Left cardiac atrium (tissue), 4 donors: ENCODE results near the gene AOPEP. TPM values are rescaled to one million over a fixed set of nuclear protein-coding genes. Genes with fewer than 3 reads are reported as not detected.

Experiments
- ATAC-seq, 2 donors: fragments of 200-7000 bp; cut with Tn5 transposase; one replicate each; pipeline ENCODE4 v1.9.1; 2020; ENCODE audit warnings: mild to moderate bottlenecking in 2 of 2, moderate library complexity in 2 of 2
- DNase-seq: peaks from one replicate; pipeline ENCODE4 v3.0.0-alpha.2; 2020
- intact Hi-C, 2 donors: fragments of 100-400 bp; cut with DNase I; formaldehyde crosslinking; loops; one replicate each; pipeline versions ENCODE4 v1.14.1 to v1.15.1; 2022 to 2023
- total RNA-seq, 2 donors: library from RNA; stranded (reverse); fragmentation: NEBNext Ultra II Directional; extraction: Animal tissue kit (Norgen Biotek cat#: 25700); gene quantifications; one replicate each; pipeline ENCODE4 v1.2.1, GENCODE V29; 2021
- donor health status: DM: no; HTN: yes; CAD: no.
- donor health status: DM: no; HTN: yes; CAD: no; lungs with severe emphysema.
- donor health status: DM: yes; HTN: yes; CAD: no.
- donor health status: Dilated cardiomyopathy.

AOPEP gene
- total RNA-seq, 2 donors from 2014 or later = 128 to 132 TPM

GRCh38 chr9:94851892-94852291 is 125.4 kb downstream of the AOPEP start:
- ATAC-seq = no peak
- DNase-seq = no peak
- intact Hi-C loops = loop anchor here in 1 of 2 donors (10.0 kb wide), 1 partner anchor 57 kb away; no protein-coding TSS in a partner anchor

DNA sequence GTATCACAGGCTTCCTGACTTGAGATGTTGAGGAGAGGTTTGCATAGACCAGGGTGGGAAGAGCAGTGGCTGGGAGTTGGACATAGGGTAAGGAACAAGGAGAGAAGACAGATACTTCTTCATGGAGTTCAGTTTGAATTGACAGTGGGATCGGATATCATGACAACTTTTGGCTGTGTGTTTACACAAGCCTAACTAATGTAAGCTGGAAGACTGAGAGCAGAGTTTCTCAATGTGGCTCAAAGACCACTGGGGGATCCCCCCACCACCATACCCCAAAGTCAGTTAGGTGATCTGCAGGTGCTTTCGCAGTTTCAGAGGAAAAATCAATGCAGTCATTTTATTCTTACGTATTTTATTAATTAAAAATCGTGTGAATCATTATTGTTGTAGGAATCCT is 125.9 kb downstream of the AOPEP start:
- DNase-seq (no peak), ATAC-seq (no peak)
- intact Hi-C loops = loop anchor here in 1 of 2 donors (10.0 kb wide), 1 partner anchor 58 kb away; no protein-coding TSS in a partner anchor

DNA sequence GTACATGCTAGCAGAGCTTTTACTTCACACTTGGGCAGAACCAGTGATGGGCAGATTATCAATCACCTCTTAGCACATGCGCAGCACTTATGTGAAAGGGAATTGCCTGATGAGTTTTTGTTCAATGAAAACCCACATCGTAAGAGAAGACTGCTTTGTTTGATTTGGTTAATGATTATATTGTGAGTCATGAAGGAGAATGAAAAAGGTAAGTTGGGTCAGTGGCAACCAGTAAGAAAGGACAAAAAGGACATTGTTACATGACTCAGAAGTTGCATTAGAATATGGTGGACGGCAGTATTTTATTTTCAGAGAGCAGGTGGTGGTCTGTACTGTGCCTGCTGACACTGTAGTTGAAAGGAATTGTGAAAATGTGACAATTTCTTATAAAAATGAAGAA is 127.4 kb downstream of the AOPEP start:
- DNase-seq = no peak
- intact Hi-C loops = loop anchor here in 1 of 2 donors (10.0 kb wide), 1 partner anchor 59 kb away; no protein-coding TSS in a partner anchor
- ATAC-seq = no peak

DNA sequence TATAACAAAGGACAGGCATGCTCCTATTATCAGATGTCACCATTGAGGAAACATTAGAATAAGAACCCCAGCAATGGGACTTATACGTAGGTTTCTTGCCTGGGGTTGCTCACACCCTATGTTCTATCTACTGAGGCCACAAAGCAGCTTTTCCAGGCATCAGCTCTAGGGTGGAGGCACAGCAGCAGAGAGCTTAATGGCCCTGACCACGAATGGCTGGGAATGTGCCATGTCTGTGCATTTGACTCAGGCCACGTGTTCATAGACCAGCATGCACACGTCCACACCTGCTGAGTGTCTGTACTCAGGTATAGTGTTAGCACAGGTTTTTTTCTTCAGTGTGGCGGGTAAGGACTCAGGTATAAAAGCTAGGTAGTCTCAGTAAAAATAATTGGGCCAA is 129.4 kb downstream of the AOPEP start:
- intact Hi-C loops = loop anchor here in 1 of 2 donors (10.0 kb wide), 1 partner anchor 61 kb away; no protein-coding TSS in a partner anchor
- ATAC-seq (no peak), DNase-seq (no peak)

DNA sequence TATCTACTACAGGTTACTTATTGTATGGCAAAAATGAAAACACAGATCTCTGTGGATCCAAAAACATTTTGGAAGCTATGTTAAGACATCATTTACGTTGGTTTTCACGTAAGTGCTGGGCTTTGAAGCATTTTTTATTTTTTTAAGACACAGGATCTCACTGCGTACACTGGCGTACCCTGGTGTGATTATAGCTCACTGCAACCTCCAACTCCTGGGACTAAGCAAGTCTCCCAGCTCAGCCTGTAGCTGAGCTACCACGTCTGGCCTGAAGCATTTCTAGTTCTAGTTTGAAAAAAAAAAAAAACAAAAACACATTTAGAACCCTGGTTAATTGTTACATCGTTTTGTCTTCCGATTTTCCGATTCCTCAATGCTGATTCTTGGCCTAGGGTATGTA is 131.3 kb downstream of the AOPEP start:
- ATAC-seq = no peak
- no peak for DNase-seq
- intact Hi-C loops = loop anchor here in 1 of 2 donors (10.0 kb wide), 1 partner anchor 63 kb away; no protein-coding TSS in a partner anchor

DNA sequence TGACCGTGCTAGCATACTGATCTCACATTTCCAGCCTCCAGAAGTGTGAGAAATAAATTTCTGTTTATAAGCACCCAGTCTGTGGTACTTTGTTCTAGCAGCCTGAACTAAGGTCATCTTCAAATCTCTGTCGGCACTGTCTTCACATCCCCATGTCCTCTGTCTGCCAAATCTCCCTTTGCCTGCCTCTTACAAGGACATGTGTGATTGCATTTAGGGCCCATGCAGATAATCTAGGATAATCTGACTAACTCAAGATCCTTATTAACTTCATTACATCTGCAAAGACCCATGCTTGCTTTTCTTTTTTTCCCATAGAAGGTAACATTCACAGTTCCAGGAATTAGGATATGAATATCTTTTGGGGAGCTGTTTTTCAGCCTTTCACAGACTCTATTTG is 132.7 kb downstream of the AOPEP start:
- intact Hi-C loops = loop anchor here in 1 of 2 donors (10.0 kb wide), 1 partner anchor 64 kb away; no protein-coding TSS in a partner anchor
- DNase-seq (no peak), ATAC-seq (no peak)

- DNase-seq (no peak), ATAC-seq (no peak)
- intact Hi-C loops = loop anchor here (5.0 to 10.0 kb wide), 2 partner anchors 38 to 65 kb away; no protein-coding TSS in a partner anchor
These were observed 133.4 kb downstream of the AOPEP start for GRCh38 chr9:94859891-94860290.

DNA sequence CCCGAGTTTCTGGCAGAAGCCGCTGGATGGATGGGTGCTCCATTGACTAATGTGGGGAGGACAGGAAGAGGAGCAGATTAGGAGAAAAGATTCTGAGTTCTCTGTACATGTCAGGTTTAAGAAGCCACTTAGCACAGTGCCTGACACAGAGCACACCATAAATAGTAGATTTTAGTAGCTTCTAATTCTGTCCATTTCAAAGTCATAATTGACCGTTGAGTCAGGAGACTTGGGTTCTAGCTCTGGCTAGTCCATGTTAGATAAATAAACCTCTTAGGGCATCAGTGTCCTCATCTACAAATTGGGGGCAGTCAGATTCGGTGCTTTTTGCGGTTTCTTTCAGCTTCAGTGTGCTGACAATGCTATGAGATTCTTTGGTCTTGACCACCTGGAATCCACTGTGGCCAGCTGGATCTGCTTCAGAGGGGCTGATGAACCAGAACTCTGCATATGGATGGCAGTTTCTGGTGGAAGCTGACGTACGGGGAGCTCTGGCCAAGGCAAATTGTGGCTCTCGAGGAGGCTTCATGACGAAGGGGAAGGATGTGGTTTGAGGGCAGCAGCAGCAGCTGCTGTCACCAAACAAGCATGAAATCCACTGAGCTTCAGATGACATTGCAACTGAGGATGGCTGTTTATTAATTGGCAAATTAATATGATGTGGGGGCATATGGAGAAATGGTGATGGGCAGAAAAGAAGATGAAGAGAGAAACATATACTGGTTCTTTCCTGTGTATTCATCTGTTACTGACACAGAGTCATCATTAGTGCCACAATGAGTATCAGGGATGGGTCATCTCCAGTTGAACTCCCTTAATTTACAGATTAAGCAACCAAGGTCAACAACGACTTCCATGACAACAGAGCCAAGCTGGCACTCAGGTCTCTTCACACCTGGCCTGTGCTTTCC is 134.4 kb downstream of the AOPEP start:
- DNase-seq = no peak
- ATAC-seq = peak in 1 of 2 donors; percentile 53
- intact Hi-C loops = loop anchor here in 1 of 2 donors (5.0 kb wide), 1 partner anchor 39 kb away; no protein-coding TSS in a partner anchor

DNA sequence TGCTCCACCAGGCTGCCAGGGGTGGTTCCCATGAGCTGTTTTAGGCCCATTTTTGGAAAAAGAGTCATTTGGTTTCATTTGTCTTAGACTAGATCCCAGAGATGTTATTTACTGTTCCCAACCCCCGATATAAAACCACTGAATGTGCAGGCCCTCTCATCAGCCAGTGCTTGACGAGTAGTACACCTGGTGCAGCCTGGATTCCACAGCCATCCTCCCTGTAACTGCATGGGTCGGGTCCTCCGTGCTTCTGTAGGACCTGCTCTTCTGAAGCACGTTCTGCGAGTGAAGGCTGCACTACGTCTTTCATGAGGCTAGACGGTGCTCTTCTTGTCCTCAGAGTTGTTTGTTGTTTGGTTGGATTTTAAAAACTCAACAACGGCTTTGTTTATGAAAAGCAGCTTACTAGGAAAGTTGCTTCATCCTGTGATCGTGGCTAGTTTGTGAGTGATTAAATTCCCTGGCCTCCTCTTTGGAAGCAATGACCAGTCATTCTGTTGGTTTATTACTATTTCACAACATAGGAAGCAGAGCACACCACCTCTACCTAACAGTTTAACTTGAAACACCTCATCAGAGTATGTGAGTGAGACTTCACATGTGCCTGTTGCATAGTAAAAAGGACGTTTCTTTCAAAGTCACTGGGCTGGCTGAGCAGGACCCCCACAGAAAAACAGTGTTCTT is 135.2 kb downstream of the AOPEP start:
- intact Hi-C loops = loop anchor here in 1 of 2 donors (5.0 kb wide), 1 partner anchor 39 kb away; no protein-coding TSS in a partner anchor
- DNase-seq = no peak
- peak in 1 of 2 donors; percentile 62 for ATAC-seq

- ATAC-seq = no peak
- intact Hi-C loops = loop anchor here in 1 of 2 donors (5.0 kb wide), 1 partner anchor 42 kb away; no protein-coding TSS in a partner anchor
These were observed 137.7 kb downstream of the AOPEP start for GRCh38 chr9:94864196-94864595.

DNA sequence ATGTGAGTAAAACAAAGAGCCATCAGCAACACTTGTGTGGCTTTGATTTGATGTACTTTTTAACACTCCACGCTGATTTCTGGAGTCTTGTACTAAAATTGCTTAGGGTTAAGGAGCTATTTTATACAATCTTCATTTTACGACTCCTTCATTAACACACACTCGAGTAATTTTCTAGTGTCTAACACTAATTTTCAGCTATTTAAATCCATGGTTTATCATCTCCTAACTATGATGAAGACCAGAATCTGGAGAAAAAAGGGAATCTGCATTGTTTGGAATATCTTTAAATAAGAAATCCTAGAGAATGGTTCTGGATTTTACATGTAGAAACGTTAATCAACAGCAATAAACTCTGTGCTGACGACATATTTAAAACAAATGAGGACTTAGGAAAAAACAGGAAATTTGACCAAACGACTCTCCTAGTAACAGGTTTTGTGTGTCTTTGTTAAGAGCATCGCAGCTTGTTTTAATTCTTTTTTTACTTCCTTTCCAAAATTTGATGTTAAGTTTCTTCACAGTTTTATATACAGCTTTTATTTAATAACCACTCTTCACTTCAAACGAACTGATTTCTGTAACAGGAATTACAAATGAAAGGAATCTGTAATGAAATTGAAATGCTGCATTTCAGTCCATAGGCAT is 138.5 kb downstream of the AOPEP start:
- DNase-seq (no peak), ATAC-seq (no peak)
- intact Hi-C loops = loop anchor here in 1 of 2 donors (5.0 kb wide), 2 partner anchors 43 to 83 kb away; no protein-coding TSS in a partner anchor

More at GRCh38 chr9:94864196-94864595, 137.7 kb downstream of the AOPEP start:
- DNase-seq = no peak

DNA sequence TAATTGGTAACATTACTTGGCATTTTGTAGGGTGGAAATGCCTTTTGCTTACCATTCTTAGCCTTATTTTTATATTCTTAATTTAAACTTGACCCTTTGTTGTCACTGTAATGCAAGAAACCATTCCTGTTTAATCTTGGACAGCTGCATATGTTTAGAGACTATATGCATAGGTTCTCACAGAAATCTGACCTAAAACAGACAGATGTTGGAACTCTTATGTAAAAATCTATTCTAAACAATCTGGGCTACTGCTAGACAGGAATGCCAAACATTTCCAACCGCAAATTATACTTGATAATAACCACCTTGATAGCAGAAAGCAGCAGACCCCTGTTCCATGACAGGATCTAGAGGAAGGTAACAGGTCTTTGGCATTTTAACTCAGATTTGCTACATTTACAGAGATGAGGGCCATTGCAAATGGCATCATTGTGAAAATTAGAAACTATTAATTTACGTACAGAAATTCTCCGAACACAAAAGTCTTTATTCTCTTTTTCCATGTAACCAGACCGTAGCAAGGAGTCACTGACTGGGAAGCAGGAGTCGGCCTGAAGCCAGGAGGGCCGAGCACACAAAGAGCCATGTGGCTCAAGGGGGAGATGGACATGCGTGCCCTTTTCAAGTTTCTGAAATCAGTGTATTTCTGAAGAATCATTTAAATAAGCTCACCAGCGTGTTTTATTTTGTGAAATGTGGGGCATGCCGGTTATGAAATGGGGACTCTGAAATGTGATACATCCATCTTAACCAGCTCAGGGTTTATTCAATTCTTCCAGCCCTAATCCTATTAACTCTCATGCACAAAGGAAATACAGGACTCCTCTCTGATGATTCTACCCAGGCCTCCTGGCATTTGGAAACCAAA is 139.3 kb downstream of the AOPEP start:
- no peak for ATAC-seq
- DNase-seq = peak; percentile 58
- intact Hi-C loops = loop anchor here in 1 of 2 donors (5.0 kb wide), 1 partner anchor 84 kb away; no protein-coding TSS in a partner anchor

GRCh38 chr9:94866770-94867169 is 140.3 kb downstream of the AOPEP start:
- ATAC-seq = no peak
- no peak for DNase-seq

GRCh38 chr9:94867281-94867841 is 140.9 kb downstream of the AOPEP start:
- intact Hi-C loops = loop anchor here in 1 of 2 donors (5.0 kb wide), 1 partner anchor 85 kb away; no protein-coding TSS in a partner anchor
- DNase-seq (peak; percentile 72), ATAC-seq (peak; percentile 75 to 82)

More at GRCh38 chr9:94866770-94867169, 140.3 kb downstream of the AOPEP start:
- intact Hi-C loops = loop anchor here in 1 of 2 donors (5.0 kb wide), 1 partner anchor 84 kb away; no protein-coding TSS in a partner anchor

DNA sequence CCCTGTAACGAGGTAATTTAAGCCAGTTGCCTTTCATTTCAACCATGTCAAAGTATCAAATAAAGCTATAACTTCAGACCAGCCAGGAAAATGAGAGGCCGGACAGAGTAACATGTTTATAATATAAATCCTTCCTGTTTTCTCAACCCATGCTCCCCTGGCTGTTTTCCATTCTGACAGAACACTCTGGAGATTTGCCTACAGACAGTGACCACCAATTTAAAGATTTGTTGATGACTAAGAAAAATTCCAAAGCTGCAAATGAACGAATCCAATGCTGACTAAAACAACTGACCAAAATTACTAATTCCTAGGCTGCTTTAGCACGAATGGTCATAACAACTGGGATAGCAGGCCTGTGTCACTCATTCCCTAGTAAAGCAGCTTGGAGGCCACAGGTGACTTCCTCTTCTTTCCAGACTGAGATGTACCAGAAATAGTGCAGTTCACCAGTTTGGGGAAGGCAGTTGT is 141.4 kb downstream of the AOPEP start:
- ATAC-seq (peak in 1 of 2 donors; percentile 40), DNase-seq (no peak)
- intact Hi-C loops = loop anchor here (2.0 to 5.0 kb wide), 2 partner anchors 86 to 137 kb away; no protein-coding TSS in a partner anchor

DNA sequence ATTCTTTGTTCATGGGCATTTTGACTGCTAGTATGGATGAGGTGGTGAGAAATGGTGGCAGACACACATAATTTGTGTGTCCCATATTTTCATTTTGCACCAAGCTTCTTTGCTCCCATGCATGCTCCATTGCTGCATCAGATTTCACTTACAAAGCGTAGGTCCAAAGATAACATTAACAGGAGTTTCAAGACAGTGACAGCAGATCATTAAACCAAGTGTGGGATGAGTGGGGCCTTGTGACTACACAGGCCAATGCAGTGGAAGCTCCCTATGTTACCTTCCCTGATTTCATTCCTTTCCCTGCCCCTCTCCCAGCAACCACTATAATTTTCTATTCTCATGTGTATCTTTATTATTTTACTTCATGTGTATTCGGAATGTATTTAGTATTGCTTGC is 142.0 kb downstream of the AOPEP start:
- DNase-seq = no peak
- intact Hi-C loops = loop anchor here (2.0 to 5.0 kb wide), 2 partner anchors 86 to 136 kb away; no protein-coding TSS in a partner anchor
- ATAC-seq = no peak

DNA sequence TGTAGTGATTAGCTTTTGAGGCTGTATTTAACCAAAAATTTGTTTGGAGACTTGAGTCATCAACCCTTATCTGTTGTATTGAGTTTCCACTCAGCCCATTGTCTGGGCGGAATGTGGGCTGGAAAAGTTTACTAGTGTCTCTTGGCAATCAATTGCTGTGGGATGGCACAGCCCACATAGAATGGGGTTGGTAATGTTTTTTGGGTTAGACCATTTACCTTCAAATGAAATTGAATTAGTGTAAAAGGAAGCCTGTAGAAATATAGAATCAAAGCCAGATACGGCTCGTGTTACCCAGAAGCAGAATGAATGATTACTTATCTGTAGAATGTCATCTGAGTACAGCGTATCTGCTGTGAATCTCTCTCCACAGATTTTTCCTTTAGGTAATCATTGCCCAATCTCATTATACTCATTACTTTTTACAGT is 142.9 kb downstream of the AOPEP start:
- intact Hi-C loops = loop anchor here (2.0 to 5.0 kb wide), 2 partner anchors 87 to 135 kb away; no protein-coding TSS in a partner anchor
- ATAC-seq (peak in 1 of 2 donors; percentile 11), DNase-seq (no peak)
